Cardiac muscle cell (in vitro differentiated cells and primary cell): ENCODE measurements around the gene TPRN. TPM values are rescaled to one million over a fixed set of nuclear protein-coding genes. Genes with fewer than 3 reads are reported as not detected.

Experiments used
- DNase-seq, 2 donors: peaks; one replicate each; pipeline versions ENCODE4 v3.0.0 to v3.0.0-alpha.2; 2010 to 2017; ENCODE audit warnings: low read depth in 1 of 2, low spot score in 1 of 2
- H3K27ac ChIP-seq: fragments of 200-600 bp; sonication (generic); 2 replicates; pipeline ENCODE4 v1.5.1; 2016
- H3K27me3 ChIP-seq: fragments of 200-600 bp; sonication (generic); 2 replicates; pipeline ENCODE4 v1.6.0; 2016; ENCODE audit warnings: control low read depth
- H3K36me3 ChIP-seq: fragments of 200-600 bp; sonication (generic); 2 replicates; pipeline ENCODE4 v1.5.1; 2016; ENCODE audit warnings: control low read depth
- H3K4me1 ChIP-seq: fragments of 200-600 bp; sonication (generic); 2 replicates; pipeline ENCODE4 v1.8.1; 2017; ENCODE audit warnings: low read depth, mild to moderate bottlenecking, mixed run types
- H3K4me3 ChIP-seq: fragments of 200-600 bp; sonication (generic); 2 replicates; pipeline ENCODE4 v1.5.1; 2016; ENCODE audit warnings: mild to moderate bottlenecking
- H3K9me3 ChIP-seq: fragments of 200-600 bp; sonication (generic); 2 replicates; pipeline ENCODE4 v1.5.1; 2017; ENCODE audit warnings: low read depth, mild to moderate bottlenecking, control low read depth
- CTCF ChIP-seq: IDR thresholded peaks from 2 replicates; pipeline ENCODE4 v1.5.1; 2012; ENCODE audit warnings: low read depth, mild to moderate bottlenecking, low read length
- polyA plus RNA-seq: library from polyadenylated mRNA; unstranded; fragments of >200 nt; fragmentation: Nextera tagmentation; extraction: Ambion mirVana; gene quantifications from 2 replicates; pipeline ENCODE4 v1.2.1, GENCODE V29; 2016
- total RNA-seq: library from RNA; depleted of rRNA; stranded (reverse); fragments of >200 nt; gene quantifications from 2 replicates; pipeline ENCODE4 v1.2.3, GENCODE V29; 2016

Gene TPRN
- total and polyA plus RNA-seq, 2 experiments from 2014 or later: 31.2 to 34.7 TPM

GRCh38 chr9:137169896-137170358 is 30.6 kb downstream of the TPRN start, which contains the start of gene LRRC26:
TSS of gene LRRC26 (minus strand) at chr9:137170051. CDS start at chr9:137169943, 108 bp downstream.
- peaks cover 3% of the 10 kb centered on the region for H3K4me1 ChIP-seq
- peak within 1 kb of the TSS; percentile 28 for H3K4me3 ChIP-seq
- no peak for DNase-seq
- TF ChIP-seq CTCF: no peak
- H3K27ac ChIP-seq: no peak within 1 kb of the TSS
- no peaks in the 10 kb centered on the region for H3K36me3 ChIP-seq
- H3K27me3 ChIP-seq: peaks cover 99% of the 10 kb centered on the region
- no peaks in the 10 kb centered on the region for H3K9me3 ChIP-seq

DNA sequence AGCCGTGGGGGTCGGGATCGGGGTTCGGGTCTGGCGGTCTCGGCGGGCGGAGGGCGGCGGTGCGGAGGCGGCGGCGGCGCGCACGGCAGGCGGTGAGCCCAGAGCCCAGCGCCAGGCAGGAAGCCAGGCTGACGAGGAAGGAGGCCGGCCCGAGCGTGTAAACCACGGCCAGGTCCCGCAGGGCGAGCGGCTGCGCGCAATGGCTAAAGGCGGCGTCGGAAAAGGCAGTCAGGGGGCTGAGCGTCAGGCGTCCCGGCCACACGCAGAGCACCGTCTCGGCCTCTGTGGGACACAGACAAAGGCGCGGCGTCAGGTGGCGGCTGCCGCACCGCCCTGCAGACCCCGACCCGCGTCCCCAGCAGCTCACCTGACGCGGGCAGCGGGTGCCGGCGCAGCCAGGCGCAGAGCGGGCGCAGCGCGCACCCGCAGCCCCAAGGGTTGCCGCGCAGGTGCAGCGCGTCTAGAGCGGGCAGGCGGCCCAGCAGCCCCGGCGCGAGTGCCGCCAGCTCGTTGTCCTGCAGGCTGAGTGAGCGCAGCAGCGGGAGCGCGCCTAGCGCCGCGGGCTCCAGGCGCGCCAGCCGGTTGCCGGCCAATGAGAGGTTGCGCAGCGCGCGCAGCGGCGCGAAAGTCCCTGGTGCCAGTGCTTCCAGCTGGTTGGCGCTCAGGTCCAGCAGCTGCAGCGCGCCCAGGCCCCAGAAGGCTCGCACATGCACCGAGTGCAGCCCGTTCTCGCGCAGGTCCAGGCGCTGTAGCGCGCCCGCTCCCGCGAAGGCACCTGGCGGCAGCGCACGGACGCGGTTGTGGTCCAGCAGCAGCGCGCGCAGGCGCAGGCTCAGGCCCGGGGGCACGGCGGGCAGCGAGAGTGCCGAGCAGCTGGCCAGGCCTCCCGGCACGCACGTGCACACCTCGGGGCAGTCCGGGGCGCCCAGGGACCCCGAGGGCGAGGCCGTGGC is 31.4 kb downstream of the TPRN start:
- Histone ChIP-seq H3K27me3 (peaks cover 100% of the 10 kb centered on the region), H3K9me3 (no peaks in the 10 kb centered on the region), H3K27ac (no peak overlapping the region), H3K36me3 (no peaks in the 10 kb centered on the region), H3K4me3 (peak overlapping the region; percentile 28), H3K4me1 (peaks cover 3% of the 10 kb centered on the region)
- TF ChIP-seq CTCF: no peak
- peak; percentile 45 to 63 for DNase-seq

DNA sequence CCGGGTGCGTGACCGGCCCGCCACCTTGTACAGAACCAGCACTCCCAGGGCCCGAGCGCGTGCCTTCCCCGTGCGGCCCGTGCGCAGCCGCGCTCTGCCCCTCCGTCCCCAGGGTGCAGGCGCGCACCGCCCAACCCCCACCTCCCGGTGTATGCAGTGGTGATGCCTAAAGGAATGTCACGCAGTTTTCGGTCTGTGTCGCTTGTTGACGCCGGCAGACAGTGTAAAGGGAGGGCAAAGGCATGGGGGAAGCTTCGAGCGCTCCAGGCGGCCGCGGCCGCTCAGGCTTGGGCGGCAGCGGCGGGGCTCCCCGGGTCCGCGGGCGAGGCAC is 32.0 kb downstream of the TPRN start:
- no peak for TF ChIP-seq CTCF
- DNase-seq: no peak
- Histone ChIP-seq H3K4me3 (peak overlapping the region; percentile 28), H3K27me3 (peaks cover 100% of the 10 kb centered on the region), H3K36me3 (no peaks in the 10 kb centered on the region), H3K27ac (no peak overlapping the region), H3K4me1 (peaks cover 3% of the 10 kb centered on the region), H3K9me3 (no peaks in the 10 kb centered on the region)

GRCh38 chr9:137167747-137168572 is 32.6 kb downstream of the TPRN start:
- Histone ChIP-seq H3K27me3 (peaks cover 100% of the 10 kb centered on the region), H3K4me3 (peak overlapping the region; percentile 28), H3K27ac (no peak overlapping the region), H3K9me3 (no peaks in the 10 kb centered on the region), H3K4me1 (peaks cover 3% of the 10 kb centered on the region), H3K36me3 (no peaks in the 10 kb centered on the region)
- DNase-seq: peak in 1 of 2 donors; percentile 19
- TF ChIP-seq CTCF: no peak

DNA sequence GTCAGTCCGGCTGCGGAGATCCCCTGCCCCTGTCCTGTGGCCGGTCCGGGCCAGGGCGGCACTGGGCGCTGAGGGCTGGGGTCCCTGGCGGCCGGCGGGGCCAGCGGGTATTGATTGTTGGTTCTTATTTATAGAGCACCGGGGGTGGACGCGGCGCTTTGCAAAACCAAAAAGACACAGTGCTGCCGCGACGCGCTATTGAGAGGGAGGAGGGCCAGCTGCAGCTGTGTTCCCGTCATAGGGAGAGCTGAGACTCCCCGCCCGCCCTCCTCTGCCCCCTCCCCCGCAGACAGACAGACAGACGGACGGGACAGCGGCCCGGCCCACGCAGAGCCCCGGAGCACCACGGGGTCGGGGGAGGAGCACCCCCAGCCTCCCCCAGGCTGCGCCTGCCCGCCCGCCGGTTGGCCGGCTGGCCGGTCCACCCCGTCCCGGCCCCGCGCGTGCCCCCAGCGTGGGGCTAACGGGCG is 33.2 kb downstream of the TPRN start:
- Histone ChIP-seq H3K4me1 (peaks cover 3% of the 10 kb centered on the region), H3K9me3 (no peaks in the 10 kb centered on the region), H3K27me3 (peaks cover 100% of the 10 kb centered on the region), H3K27ac (no peak overlapping the region), H3K36me3 (no peaks in the 10 kb centered on the region), H3K4me3 (no peak overlapping the region)
- no peak for DNase-seq
- TF ChIP-seq CTCF: no peak
